DOHH2 (cell line): Measurements from ENCODE around the gene ANTXR1.

Experiments
- H3F3A ChIP-seq: fragments of 200-600 bp; sonication (generic), shearing (Covaris generic); 2 replicates; pipeline ENCODE4 v1.6.0; 2016; ENCODE audit warnings: antibody characterized with exemption, mild to moderate bottlenecking; ENCODE audit not compliant: control insufficient read depth, insufficient read depth
- H3K27ac ChIP-seq: fragments of 200-600 bp; sonication (generic); 2 replicates; pipeline ENCODE4 v1.5.1; 2014; ENCODE audit warnings: low read depth, mild to moderate bottlenecking, low read length, moderate library complexity
- H3K27me3 ChIP-seq: fragments of 200-600 bp; sonication (generic); 2 replicates; pipeline ENCODE4 v1.6.1; 2014; ENCODE audit warnings: mild to moderate bottlenecking, low read length, mixed read lengths; ENCODE audit not compliant: control insufficient read depth
- H3K36me3 ChIP-seq: fragments of 200-600 bp; sonication (generic); 2 replicates; pipeline ENCODE4 v1.6.1; 2014; ENCODE audit warnings: mild to moderate bottlenecking, low read length, moderate library complexity, mixed read lengths; ENCODE audit not compliant: control insufficient read depth
- H3K4me1 ChIP-seq: fragments of 200-600 bp; sonication (generic); 2 replicates; pipeline ENCODE4 v1.6.1; 2014; ENCODE audit warnings: mild to moderate bottlenecking, low read length, mixed read lengths; ENCODE audit not compliant: control insufficient read depth
- H3K4me2 ChIP-seq: fragments of 200-600 bp; sonication (generic); 2 replicates; pipeline ENCODE4 v1.6.0; 2014; ENCODE audit warnings: mild to moderate bottlenecking, low read length, moderate library complexity
- H3K4me3 ChIP-seq: fragments of 200-600 bp; sonication (generic); 2 replicates; pipeline ENCODE4 v1.5.1; 2014; ENCODE audit warnings: mild to moderate bottlenecking, low read length, mixed read lengths
- H3K79me2 ChIP-seq: fragments of 200-600 bp; sonication (generic); 2 replicates; pipeline ENCODE4 v1.6.1; 2014; ENCODE audit warnings: mild to moderate bottlenecking, low read length, mixed read lengths; ENCODE audit not compliant: control insufficient read depth
- H3K9me2 ChIP-seq: fragments of 200-600 bp; sonication (generic); replicated peaks from 2 replicates; pipeline ENCODE4 v1.6.1; 2014; ENCODE audit warnings: mild to moderate bottlenecking, low read length, mixed read lengths; ENCODE audit not compliant: control insufficient read depth
- H3K9me3 ChIP-seq: fragments of 200-600 bp; sonication (generic); 2 replicates; pipeline ENCODE4 v1.6.1; 2014; ENCODE audit warnings: antibody characterized with exemption, low read length, mixed read lengths; ENCODE audit not compliant: control insufficient read depth, insufficient read depth
- H4K20me1 ChIP-seq: fragments of 200-600 bp; sonication (generic); 2 replicates; pipeline ENCODE4 v1.6.0; 2014; ENCODE audit warnings: low read depth, mild to moderate bottlenecking, antibody characterized with exemption, low read length, moderate library complexity; ENCODE audit not compliant: control insufficient read depth, insufficient read depth
- CTCF ChIP-seq: fragments of 200-600 bp; sonication (generic); IDR thresholded peaks from one replicate; pipeline ENCODE4 v1.5.1; 2014; ENCODE audit warnings: antibody characterized with exemption, mild to moderate bottlenecking, low read depth, low read length; ENCODE audit not compliant: poor library complexity, severe bottlenecking
- EZH2phosphoT487 ChIP-seq: fragments of 200-600 bp; sonication (generic); IDR thresholded peaks from 2 replicates; pipeline ENCODE4 v1.6.1; 2017; ENCODE audit warnings: borderline replicate concordance, mild to moderate bottlenecking, antibody characterized with exemption, low read length, moderate library complexity, mixed read lengths

The ANTXR1 gene

GRCh38 chr2:69205491-69205890 is 192.5 kb downstream of the ANTXR1 start:
- no peak overlapping the region for H3K4me3 ChIP-seq
- no peaks in the 10 kb centered on the region for H3K9me3 ChIP-seq
- no peaks in the 10 kb centered on the region for H3K79me2 ChIP-seq
- no peaks in the 10 kb centered on the region for H3K4me1 ChIP-seq
- no peaks in the 10 kb centered on the region for H3K9me2 ChIP-seq
- no peaks in the 10 kb centered on the region for H4K20me1 ChIP-seq
- H3K27me3 ChIP-seq, result no peaks in the 10 kb centered on the region; the same call in none of the 2 replicates
- no peak overlapping the region for H3K27ac ChIP-seq
- H3K4me2 ChIP-seq, result no peak overlapping the region
- no peaks in the 10 kb centered on the region for H3F3A ChIP-seq
- TF ChIP-seq EZH2phosphoT487, result no peak
- TF ChIP-seq CTCF, result no peak
- H3K36me3 ChIP-seq, result no peaks in the 10 kb centered on the region

- Histone ChIP-seq H3K4me3 (no peak overlapping the region), H3K4me1 (no peaks in the 10 kb centered on the region), H3K36me3 (no peaks in the 10 kb centered on the region), H3K9me3 (no peaks in the 10 kb centered on the region), H3K27me3 (no peaks in the 10 kb centered on the region), H3K27ac (no peak overlapping the region), H3K4me2 (no peak overlapping the region), H3K9me2 (no peaks in the 10 kb centered on the region), H4K20me1 (no peaks in the 10 kb centered on the region), H3K79me2 (no peaks in the 10 kb centered on the region), H3F3A (no peaks in the 10 kb centered on the region)
- no peak for TF ChIP-seq EZH2phosphoT487
- no peak for TF ChIP-seq CTCF
Observed at GRCh38 chr2:69208023-69208595, 195.1 kb downstream of the ANTXR1 start.

DNA sequence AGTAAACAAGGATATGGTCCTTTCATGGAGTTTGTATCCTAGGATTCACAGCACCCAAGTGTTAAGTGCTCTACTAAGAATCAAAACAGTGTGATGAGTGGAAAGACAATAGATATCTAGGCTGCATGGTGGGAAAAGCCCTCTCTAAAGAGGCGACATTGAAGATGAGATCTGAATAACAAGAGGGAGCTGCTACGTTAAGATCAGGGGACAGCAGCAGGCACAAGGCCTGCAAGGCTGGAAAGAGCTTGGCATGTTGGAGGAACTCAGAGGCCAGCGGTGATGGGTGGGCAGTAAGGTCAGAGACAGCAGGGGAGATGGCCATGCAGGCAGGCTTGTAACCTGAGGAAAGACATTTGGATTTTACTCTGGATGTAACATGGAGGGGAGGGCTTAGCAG is 196.5 kb downstream of the ANTXR1 start:
- Histone ChIP-seq H3K9me2 (no peaks in the 10 kb centered on the region), H4K20me1 (no peaks in the 10 kb centered on the region), H3K27ac (no peak overlapping the region), H3F3A (no peaks in the 10 kb centered on the region), H3K4me1 (no peaks in the 10 kb centered on the region), H3K4me3 (no peak overlapping the region), H3K36me3 (no peaks in the 10 kb centered on the region), H3K4me2 (no peak overlapping the region), H3K27me3 (no peaks in the 10 kb centered on the region), H3K9me3 (no peaks in the 10 kb centered on the region), H3K79me2 (no peaks in the 10 kb centered on the region)
- TF ChIP-seq CTCF (no peak), EZH2phosphoT487 (no peak)
